ENCODE results near the gene RPS27.

The RPS27 gene

DNA sequence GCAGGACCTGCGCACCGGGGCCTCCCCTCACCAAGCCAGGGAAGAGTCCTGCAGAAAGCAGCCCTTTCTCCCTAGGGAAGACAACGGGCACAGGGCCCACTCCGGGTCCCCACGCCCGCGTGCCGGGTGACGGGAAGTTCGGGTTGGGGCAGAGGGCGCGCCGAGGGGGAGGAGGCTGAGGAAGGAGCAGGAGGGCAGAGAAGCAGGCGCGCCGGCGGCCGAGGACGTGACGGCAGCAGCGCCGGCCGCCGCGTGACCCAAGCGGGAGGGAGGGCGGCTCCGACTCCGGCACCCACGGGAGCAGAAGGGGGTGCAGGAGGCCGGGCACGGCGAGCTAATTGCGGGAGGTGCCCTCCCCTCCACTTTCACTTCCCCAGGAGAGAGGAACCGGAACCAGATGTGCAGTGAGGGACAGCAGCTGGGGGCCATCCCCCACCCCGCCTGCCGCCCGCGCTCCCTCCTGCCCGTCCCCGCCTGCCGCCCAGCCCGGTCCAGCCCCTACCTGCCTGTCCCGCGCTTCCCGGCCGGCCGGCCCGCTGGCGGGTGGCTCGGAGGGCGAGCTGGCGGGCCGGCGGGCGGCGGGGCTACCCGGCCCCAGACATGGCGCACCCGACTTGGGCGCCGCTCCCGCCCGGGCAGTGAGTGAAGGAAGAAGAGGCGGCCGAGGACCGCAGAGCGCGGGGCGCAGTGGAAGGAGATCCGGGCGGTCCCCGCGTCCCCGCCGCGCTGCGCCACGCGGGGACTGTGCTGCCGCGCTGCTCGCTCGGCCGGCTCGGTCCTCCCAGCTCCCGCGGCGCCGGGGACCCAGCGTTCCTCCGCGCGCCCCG, 44.6 kb upstream of the RPS27 start:
- peak; percentile 91 for DNase-seq (ENCODE audit: low spot score)
- Histone ChIP-seq H3K4me3 (peak overlapping the region; percentile 89), H3K27ac (peak overlapping the region; percentile 97 to 98)
- TF ChIP-seq, protein P1, sequence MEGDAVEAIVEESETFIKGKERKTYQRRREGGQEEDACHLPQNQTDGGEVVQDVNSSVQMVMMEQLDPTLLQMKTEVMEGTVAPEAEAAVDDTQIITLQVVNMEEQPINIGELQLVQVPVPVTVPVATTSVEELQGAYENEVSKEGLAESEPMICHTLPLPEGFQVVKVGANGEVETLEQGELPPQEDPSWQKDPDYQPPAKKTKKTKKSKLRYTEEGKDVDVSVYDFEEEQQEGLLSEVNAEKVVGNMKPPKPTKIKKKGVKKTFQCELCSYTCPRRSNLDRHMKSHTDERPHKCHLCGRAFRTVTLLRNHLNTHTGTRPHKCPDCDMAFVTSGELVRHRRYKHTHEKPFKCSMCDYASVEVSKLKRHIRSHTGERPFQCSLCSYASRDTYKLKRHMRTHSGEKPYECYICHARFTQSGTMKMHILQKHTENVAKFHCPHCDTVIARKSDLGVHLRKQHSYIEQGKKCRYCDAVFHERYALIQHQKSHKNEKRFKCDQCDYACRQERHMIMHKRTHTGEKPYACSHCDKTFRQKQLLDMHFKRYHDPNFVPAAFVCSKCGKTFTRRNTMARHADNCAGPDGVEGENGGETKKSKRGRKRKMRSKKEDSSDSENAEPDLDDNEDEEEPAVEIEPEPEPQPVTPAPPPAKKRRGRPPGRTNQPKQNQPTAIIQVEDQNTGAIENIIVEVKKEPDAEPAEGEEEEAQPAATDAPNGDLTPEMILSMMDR (IDR thresholded peaks at IDR 0.05) = no peak

DNA sequence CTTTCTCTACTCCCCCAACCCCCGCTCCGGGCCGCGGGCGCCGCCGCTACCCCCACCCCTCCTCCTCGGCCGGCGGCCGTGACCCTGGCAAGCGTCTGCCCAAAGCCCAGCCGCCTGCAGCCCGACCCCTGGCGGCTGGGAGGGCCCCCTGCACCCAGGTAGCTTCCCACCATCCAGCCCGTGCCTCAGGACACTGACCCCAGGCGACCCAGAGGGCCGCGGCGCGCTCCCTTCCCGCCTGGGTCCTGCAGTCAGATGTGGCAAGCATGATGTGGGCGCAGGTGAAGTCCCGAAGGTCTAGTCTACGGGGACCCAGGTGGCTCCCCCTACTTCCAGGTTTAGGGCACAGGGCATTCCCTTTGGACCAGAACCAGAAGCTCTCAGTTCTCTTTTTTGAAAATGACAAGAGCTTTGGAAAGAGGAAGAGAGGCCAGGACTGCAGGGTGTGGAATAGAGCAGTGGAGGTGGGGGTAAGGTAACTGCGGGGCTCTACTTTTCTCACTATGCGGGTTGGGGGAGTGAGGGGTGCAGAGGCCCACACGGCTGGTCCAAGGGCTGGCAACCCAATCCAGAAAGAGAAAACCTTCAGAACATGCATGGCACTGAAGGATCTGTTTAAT, 43.8 kb upstream of the RPS27 start, which contains the start of gene DENND4B:
TSS of gene DENND4B (minus strand) at position 97 of the 620 bp plus-strand sequence. CDS start 2,344 bp downstream, outside the sequence.
- TF ChIP-seq, protein P1 (IDR thresholded peaks at IDR 0.05) = peak; percentile 98
- Histone ChIP-seq H3K4me3 (peak within 1 kb of the TSS; percentile 89), H3K27ac (peak within 1 kb of the TSS; percentile 97 to 98)
- DNase-seq (ENCODE audit: low spot score) = no peak

DNA sequence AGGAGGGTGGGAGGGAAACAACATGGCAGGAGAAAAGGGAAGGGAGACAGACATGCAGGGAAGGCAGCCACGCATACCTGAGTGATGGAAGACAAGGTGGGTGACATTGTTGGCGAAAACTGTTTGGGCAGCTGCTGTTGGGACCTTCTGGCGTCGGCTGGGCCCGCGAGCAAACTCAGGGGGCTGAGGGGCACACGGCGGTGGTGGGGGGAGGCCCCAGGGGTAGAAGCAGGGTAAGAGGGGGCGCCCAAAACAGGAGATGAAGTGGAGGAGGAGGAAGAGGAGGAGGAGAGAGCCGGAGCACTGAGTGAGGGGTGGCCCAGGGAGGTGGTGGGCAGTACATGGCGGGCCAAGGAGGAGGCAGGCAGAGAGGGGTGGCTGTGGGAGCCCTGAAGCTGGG, 39.4 kb upstream of the RPS27 start:
- DNase-seq (ENCODE audit: low spot score) = no peak
- TF ChIP-seq, protein P1 (IDR thresholded peaks at IDR 0.05) = no peak
- Histone ChIP-seq H3K27ac (no peak overlapping the region), H3K4me3 (no peak overlapping the region)

DNA sequence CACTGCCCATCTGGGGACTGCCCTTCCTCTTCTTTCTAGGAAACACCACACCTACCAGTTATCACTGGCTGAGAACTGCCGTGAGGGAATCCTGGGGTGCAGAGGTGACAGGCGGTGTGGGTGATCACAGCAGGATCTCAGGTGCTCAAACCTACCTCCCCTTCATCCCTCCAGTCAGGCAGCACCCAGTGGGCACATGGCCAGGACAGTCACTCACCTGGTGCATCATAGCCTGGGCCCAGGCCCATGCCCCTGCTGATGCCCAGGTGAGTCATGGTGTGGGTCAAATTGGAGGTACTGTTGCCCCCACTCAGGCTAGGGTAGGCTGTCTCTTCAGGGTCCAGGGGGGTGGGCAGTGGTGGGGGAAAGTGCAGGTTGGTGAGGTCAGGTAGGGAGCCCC, 38.8 kb upstream of the RPS27 start:
- Histone ChIP-seq H3K4me3 (no peak overlapping the region), H3K27ac (no peak overlapping the region)
- DNase-seq (ENCODE audit: low spot score) = no peak
- TF ChIP-seq, protein P1 (IDR thresholded peaks at IDR 0.05) = no peak

DNA sequence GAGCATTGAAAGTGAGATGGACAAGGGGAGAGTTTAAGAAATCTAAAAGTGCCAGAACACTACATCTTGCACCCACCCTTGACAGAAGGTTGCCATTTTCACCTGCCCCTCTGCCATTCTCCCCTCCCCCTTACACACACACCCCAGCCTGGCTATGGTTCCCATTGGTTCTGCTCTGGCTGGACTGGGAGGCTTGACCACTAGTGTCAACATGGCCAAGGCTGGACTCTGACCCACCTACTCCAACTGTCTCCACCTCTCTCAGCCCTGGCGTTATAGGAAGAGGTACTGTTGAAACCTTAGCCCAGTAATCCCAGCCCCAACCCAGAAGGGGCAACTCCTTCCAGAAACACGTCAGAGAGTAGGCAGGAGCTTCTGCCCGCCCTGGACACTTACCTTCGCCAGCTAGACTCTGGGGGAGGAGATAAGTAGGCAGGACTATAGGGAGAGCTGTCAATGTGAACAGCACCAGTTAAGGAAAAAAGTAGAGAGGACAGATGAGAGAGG, 36.6 kb upstream of the RPS27 start:
- Histone ChIP-seq H3K27ac (no peak overlapping the region), H3K4me3 (no peak overlapping the region)
- no peak for DNase-seq (ENCODE audit: low spot score)
- TF ChIP-seq, protein P1 (IDR thresholded peaks at IDR 0.05) = no peak

DNA sequence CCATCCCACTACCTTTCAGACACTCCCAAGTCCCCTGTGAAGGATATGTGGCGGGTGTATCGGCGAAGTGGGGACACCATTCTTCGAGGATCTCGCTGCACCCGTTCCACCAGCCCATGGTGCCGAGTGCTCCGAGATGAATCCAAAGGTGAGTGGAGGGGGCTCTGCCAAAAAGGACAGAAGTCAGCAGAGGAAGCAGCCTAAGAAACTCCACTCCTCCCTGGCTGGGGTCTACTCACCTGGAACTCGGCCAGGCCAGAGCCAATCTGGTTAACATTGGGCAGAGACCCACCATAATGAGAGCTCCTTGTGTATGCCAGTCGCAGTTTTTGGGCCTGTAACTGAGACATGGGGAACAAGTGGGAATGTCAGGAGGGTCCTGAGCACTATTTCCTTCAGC, 35.7 kb upstream of the RPS27 start:
- Histone ChIP-seq H3K4me3 (no peak overlapping the region), H3K27ac (no peak overlapping the region)
- TF ChIP-seq, protein P1 (IDR thresholded peaks at IDR 0.05) = no peak

More for the DNA sequence above, 35.7 kb upstream of the RPS27 start:
- no peak for DNase-seq (ENCODE audit: low spot score)

Data from coronary artery (tissue), 2 donors.